Endothelial cell of umbilical vein (primary cell): ENCODE results near the gene MYH9.

Source experiments
- EZH2 ChIP-seq: IDR thresholded peaks from 2 replicates; pipeline ENCODE4 v1.6.1; 2012; ENCODE audit warnings: borderline replicate concordance, low read depth, mild to moderate bottlenecking, moderate library complexity, low read length, inconsistent platforms; ENCODE audit not compliant: severe bottlenecking
- FOS ChIP-seq: IDR thresholded peaks from 2 replicates; pipeline ENCODE4 v1.6.1; 2011; ENCODE audit warnings: mild to moderate bottlenecking, low read length, moderate library complexity, borderline replicate concordance; ENCODE audit not compliant: insufficient read depth
- GATA2 ChIP-seq: IDR thresholded peaks from 2 replicates; pipeline ENCODE4 v1.7.0; 2011; ENCODE audit warnings: low read depth, mild to moderate bottlenecking, moderate library complexity, mixed read lengths, low read length; ENCODE audit not compliant: insufficient read length, insufficient read depth
- MYC ChIP-seq: IDR thresholded peaks from one replicate; pipeline ENCODE4 v1.6.1; 2011; ENCODE audit warnings: mild to moderate bottlenecking, low read depth, low read length
- POLR2A ChIP-seq: IDR thresholded peaks from 2 replicates; pipeline ENCODE4 v1.6.1; 2012; ENCODE audit warnings: low read depth, mild to moderate bottlenecking, control low read depth, low read length
- POLR2AphosphoS5 ChIP-seq: IDR thresholded peaks from 2 replicates; pipeline ENCODE4 v1.6.1; 2012; ENCODE audit warnings: low read depth, mild to moderate bottlenecking, control low read depth, low read length, moderate library complexity; ENCODE audit not compliant: insufficient read depth
- TF ChIP-seq, protein P1 (sequence below), 2 donors: IDR thresholded peaks; 1 replicate in 1 of 2; 2 replicates in 1 of 2; pipeline ENCODE4 v1.5.1; 2011; ENCODE audit warnings: low read length in 2 of 2, mild to moderate bottlenecking in 2 of 2, moderate library complexity in 2 of 2, control low read depth in 1 of 2, inconsistent platforms in 1 of 2, low read depth in 1 of 2; ENCODE audit not compliant: insufficient read depth in 1 of 2; ENCODE audit errors: extremely low read depth in 1 of 2
- TF ChIP-seq, protein P2 (sequence below): IDR thresholded peaks from 2 replicates; pipeline ENCODE4 v1.6.1; 2011; ENCODE audit not compliant: insufficient read depth, insufficient read length

DNA sequence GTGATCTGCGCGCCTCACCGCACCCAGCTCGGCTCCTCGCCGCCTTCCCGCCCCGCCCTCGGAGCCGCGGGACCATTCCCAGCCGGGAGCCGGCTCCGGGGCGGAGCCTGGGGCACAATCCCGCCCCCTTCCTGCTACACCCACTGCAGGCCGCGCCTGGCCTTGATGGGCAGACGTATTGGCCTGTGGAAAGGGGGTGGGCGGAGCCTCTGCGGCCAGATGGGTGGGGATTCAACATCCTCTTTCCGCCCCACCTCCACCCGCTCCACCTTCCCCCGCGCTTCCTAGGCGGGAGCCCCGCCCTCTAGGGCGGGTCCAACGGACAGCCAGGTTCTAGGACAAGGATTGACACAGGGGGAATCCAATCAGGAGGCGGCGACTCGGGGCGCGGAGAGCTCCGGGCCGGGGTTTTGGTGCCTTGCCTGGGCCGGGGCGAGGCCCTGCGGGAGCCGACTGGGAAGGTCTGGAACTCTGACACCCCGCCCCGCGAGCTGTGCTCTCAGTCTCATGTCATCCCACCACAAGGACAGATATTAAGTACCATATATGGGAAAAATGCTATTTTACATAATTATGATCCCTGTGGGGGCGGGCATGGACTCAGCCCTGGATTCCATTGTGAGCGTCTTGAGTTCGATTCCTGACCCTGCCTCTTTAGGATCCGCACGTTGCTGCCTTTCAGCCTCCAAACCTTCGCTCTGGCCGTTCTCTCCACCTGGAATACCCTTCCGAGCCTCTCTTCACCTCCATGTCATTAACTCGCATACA, at the start of gene MYH9:
- TF ChIP-seq EZH2 (no peak), GATA2 (no peak), MYC (no peak), POLR2AphosphoS5 (no peak), FOS (no peak), POLR2A (no peak)
- TF ChIP-seq, protein P1, sequence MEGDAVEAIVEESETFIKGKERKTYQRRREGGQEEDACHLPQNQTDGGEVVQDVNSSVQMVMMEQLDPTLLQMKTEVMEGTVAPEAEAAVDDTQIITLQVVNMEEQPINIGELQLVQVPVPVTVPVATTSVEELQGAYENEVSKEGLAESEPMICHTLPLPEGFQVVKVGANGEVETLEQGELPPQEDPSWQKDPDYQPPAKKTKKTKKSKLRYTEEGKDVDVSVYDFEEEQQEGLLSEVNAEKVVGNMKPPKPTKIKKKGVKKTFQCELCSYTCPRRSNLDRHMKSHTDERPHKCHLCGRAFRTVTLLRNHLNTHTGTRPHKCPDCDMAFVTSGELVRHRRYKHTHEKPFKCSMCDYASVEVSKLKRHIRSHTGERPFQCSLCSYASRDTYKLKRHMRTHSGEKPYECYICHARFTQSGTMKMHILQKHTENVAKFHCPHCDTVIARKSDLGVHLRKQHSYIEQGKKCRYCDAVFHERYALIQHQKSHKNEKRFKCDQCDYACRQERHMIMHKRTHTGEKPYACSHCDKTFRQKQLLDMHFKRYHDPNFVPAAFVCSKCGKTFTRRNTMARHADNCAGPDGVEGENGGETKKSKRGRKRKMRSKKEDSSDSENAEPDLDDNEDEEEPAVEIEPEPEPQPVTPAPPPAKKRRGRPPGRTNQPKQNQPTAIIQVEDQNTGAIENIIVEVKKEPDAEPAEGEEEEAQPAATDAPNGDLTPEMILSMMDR (IDR thresholded peaks at IDR 0.05; ENCODE audit: extremely low read depth in 1 of 2, insufficient read depth in 1 of 2, low read depth in 1 of 2, low read length in 2 of 2): no peak
- TF ChIP-seq, protein P2, sequence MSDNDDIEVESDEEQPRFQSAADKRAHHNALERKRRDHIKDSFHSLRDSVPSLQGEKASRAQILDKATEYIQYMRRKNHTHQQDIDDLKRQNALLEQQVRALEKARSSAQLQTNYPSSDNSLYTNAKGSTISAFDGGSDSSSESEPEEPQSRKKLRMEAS: peak; percentile 1
